Smooth muscle cell of trachea (primary cell): ENCODE data around the gene CATSPER3. TPM values are rescaled to one million over a fixed set of nuclear protein-coding genes. Genes with fewer than 3 reads are reported as not detected.

Experiments
- total RNA-seq: library from RNA; depleted of rRNA; stranded (reverse); fragments of >200 nt; gene quantifications from 2 replicates; pipeline ENCODE4 v1.2.1, GENCODE V29; 2014

The CATSPER3 gene
- total RNA-seq: 0.17 TPM in 1 of 2 replicates, not detected in the other

DNA sequence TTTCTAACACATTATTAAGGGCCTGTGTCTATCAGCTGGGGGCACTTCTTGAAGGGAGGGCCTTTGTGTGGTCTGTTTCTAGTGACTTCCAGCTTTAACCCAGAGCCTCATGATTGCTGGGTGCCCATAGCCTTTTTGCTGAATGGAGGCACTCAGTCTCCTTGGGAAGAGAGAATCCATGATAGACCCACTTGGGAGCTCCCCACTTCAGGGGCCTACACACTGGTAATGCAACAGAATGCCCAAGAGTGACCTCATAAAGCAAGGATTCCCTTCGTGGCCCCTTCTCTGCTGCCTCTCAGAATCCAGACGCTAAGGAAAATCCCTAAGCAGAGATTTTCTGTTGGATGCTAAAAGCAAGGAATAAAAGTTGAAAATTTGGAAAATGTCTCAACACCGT is at the start of gene CATSPER3:
Gene CATSPER3 (plus strand): TSS at position 301 of the 400 bp plus-strand sequence. CDS start 85 bp downstream, at position 386.

DNA sequence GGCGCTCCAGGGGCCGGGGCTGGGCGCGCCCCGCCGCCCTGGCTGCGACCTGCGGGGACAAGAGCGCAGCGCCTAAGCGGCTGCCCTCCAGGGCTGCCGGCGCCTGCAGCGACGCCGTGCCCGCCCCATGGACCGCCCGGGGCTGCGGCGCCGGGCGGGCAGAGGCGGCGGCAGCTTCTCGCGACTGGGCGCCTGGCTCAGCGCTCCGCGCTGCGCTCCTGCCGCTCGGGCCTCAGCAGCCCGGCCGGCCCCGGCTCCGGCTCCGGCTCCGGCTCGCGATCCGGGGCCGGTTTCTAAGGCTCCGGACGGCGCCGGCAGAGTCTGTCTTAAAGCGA is 66.2 kb downstream of the CATSPER3 start, which contains the start of gene PITX1:
Gene PITX1 (minus strand): TSS at position 328 of the 335 bp plus-strand sequence. CDS start 347 bp downstream, outside the sequence.

Other genes with a start within 250 kb of the CATSPER3 start
- 44.5 and 46.4 TPM in 2 replicates for gene CAMLG, start 229.4 kb upstream of the CATSPER3 start, total RNA-seq
- gene DDX46, start 209.1 kb upstream of the CATSPER3 start, total RNA-seq: 15.5 and 31.6 TPM in 2 replicates
- 31.4 and 32.3 TPM in 2 replicates for gene C5orf24, start 121.9 kb upstream of the CATSPER3 start, total RNA-seq
- gene TXNDC15, start 93.5 kb upstream of the CATSPER3 start, total RNA-seq: 130 and 169 TPM in 2 replicates
- 2.6 and 4.7 TPM in 2 replicates for gene PCBD2, start 62.8 kb upstream of the CATSPER3 start, total RNA-seq
- gene PITX1, start 66.3 kb downstream of the CATSPER3 start, total RNA-seq: 3.6 and 12.6 TPM in 2 replicates